ENCODE measurements around the gene NT5DC2. TPM values are rescaled to one million over a fixed set of nuclear protein-coding genes. Genes with fewer than 3 reads are reported as not detected.

Gene NT5DC2
- total and polyA plus RNA-seq, 8 donors: 4.6 to 56.2 (median 21.6) TPM

GRCh38 chr3:52520716-52521487 is 12.8 kb downstream of the NT5DC2 start:
- no peaks in the 10 kb centered on the region for H3K9me3 ChIP-seq
- peaks cover 0 to 62% (median 29%) of the 10 kb centered on the region in 4 donors for H3K36me3 ChIP-seq
- H3K4me1 ChIP-seq: peaks cover 0 to 28% (median 20%) of the 10 kb centered on the region in 4 donors
- DNase-seq: no peak
- H3K27me3 ChIP-seq: no peaks in the 10 kb centered on the region
- no peak for TF ChIP-seq POLR2A (IDR thresholded peaks at IDR 0.05)
- no peak for TF ChIP-seq POLR2AphosphoS5 (IDR thresholded peaks at IDR 0.05)
- no peak for TF ChIP-seq CTCF (IDR thresholded peaks at IDR 0.05)
- TF ChIP-seq EP300 (IDR thresholded peaks at IDR 0.05): no peak
- intact Hi-C loops (cut with DNase I; ENCODE audit: low total_unique reads): no loop called here
- H3K27ac ChIP-seq: no peak overlapping the region
- 86 to 90% (median 90%) methylated on average over 14 to 20 of the region's 20 CpGs for WGBS, 5 donors
- no peak overlapping the region for H3K4me3 ChIP-seq

- no peaks in the 10 kb centered on the region for H3K27me3 ChIP-seq
- no peak overlapping the region for H3K27ac ChIP-seq
- 92 to 96% (median 94%) methylated on average over 10 to 14 of the region's 14 CpGs for whole genome bisulfite sequencing, 5 donors
- peaks cover 0 to 56% (median 29%) of the 10 kb centered on the region in 4 donors for H3K36me3 ChIP-seq
- H3K4me3 ChIP-seq: no peak overlapping the region
- H3K9me3 ChIP-seq: no peaks in the 10 kb centered on the region
- intact Hi-C loops (cut with DNase I; ENCODE audit: low total_unique reads): no loop called here
- DNase-seq: no peak
- TF ChIP-seq EP300 (IDR thresholded peaks at IDR 0.05): no peak
- TF ChIP-seq CTCF (IDR thresholded peaks at IDR 0.05): no peak
- TF ChIP-seq POLR2A (IDR thresholded peaks at IDR 0.05): no peak
- TF ChIP-seq POLR2AphosphoS5 (IDR thresholded peaks at IDR 0.05): no peak
- H3K4me1 ChIP-seq: peaks cover 0 to 22% (median 16%) of the 10 kb centered on the region in 4 donors
These were observed 13.5 kb downstream of the NT5DC2 start for GRCh38 chr3:52520141-52520667.

GRCh38 chr3:52519445-52520140 is 14.1 kb downstream of the NT5DC2 start:
- Histone ChIP-seq H3K4me3 (no peak overlapping the region), H3K27ac (no peak overlapping the region), H3K9me3 (no peaks in the 10 kb centered on the region), H3K36me3 (peaks cover 0 to 52% (median 25%) of the 10 kb centered on the region in 4 donors), H3K27me3 (no peaks in the 10 kb centered on the region), H3K4me1 (peaks cover 0 to 16% (median 10%) of the 10 kb centered on the region in 4 donors)
- intact Hi-C loops (cut with DNase I; ENCODE audit: low total_unique reads): no loop called here
- TF ChIP-seq EP300 (IDR thresholded peaks at IDR 0.05): no peak
- TF ChIP-seq POLR2A (IDR thresholded peaks at IDR 0.05): no peak
- TF ChIP-seq CTCF (IDR thresholded peaks at IDR 0.05): no peak
- TF ChIP-seq POLR2AphosphoS5 (IDR thresholded peaks at IDR 0.05): no peak
- no peak for DNase-seq
- WGBS, 5 donors: 88 to 90% (median 89%) methylated on average over 18 to 22 of the region's 22 CpGs

GRCh38 chr3:52518723-52519444 is 14.8 kb downstream of the NT5DC2 start:
- no peak overlapping the region for H3K27ac ChIP-seq
- 41 to 56% (median 43%) methylated on average over 21 to 50 of the region's 50 CpGs for WGBS, 5 donors
- H3K27me3 ChIP-seq: no peaks in the 10 kb centered on the region
- H3K4me1 ChIP-seq: peaks cover 0 to 10% (median 7%) of the 10 kb centered on the region in 4 donors
- TF ChIP-seq EP300 (IDR thresholded peaks at IDR 0.05) (no peak), POLR2AphosphoS5 (IDR thresholded peaks at IDR 0.05) (no peak), CTCF (IDR thresholded peaks at IDR 0.05) (no peak), POLR2A (IDR thresholded peaks at IDR 0.05) (no peak)
- peak overlapping the region; percentile 28 to 51 (median 36) for H3K4me3 ChIP-seq
- intact Hi-C loops (cut with DNase I; ENCODE audit: low total_unique reads): no loop called here
- peak; percentile 51 to 58 for DNase-seq
- peaks cover 0 to 52% (median 18%) of the 10 kb centered on the region in 4 donors for H3K36me3 ChIP-seq
- no peaks in the 10 kb centered on the region for H3K9me3 ChIP-seq
